Stimulated activated CD4-positive, alpha-beta T cell treated with anti-CD3 and anti-CD28 coated beads, Interleukin-4, amount 100 ng/mL, for 4 hours (primary cell): ENCODE measurements around the gene DUSP8.

Experiments
- DNase-seq, 2 experiments: peaks; one replicate each; pipeline ENCODE4 v3.0.0-alpha.2; 2020

The DUSP8 gene

DNA sequence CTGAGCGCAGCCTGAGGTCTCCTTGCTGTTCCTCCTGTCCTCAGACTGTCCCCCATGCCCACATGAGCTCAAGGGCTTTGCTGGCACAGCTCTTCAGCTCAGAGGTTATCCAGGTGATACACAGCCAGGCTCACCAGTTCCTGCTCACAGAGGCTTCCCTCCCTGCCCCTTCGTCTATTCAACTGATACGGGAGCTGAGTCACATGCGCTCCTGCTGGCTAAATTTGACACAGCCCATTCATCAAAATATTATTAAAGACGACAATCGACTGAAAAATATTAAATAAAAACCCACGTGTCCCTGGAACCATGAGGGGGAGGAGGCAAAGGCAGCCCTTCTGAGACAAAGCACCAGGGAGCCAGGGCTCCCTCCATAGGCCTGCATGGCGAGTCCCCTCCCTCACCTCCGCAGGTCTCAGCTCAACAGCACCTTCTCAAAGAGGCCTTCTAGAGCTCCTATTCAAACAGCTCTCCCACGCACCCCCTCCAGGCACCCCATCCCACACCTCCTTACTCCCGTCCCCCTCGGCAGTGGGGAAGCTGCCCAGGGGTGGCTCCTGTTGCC, 40.5 kb downstream of the DUSP8 start:
- DNase-seq: no peak

DNA sequence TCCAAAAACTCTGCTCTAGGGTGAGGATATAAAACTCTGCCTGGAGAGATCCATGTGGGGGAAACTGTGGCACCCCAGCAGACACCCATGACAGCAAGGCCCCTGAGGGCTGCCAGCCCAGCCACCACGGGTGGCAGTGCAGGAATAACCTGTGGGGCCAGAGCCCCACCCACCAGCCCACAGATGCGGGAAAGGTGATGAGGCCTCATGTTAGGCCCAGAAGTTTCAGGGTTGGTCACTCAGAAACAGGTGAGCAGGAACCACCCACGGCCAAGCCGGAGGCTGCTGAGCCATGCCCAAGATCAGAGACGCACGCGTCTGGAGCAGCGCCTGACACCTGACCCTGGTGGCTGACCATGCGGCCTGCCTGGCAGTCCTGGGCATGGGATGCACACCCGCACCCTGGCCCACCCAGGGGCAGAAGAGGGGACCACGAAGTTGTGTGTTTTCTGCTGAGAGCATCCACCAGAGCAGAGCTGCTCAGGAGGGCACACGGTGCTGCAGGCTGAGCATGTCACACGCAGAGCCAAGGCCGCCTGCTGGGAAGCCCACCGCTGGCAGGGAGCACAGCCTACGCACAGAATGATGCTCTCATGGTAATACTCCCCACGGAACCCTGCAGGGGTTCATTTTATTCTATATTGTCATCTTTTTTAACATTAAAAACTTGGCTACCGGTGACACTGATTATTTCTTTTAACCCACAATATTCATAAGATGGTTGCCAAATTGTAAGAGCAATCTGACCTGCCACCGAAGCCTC, 41.2 kb downstream of the DUSP8 start:
- no peak for DNase-seq

DNA sequence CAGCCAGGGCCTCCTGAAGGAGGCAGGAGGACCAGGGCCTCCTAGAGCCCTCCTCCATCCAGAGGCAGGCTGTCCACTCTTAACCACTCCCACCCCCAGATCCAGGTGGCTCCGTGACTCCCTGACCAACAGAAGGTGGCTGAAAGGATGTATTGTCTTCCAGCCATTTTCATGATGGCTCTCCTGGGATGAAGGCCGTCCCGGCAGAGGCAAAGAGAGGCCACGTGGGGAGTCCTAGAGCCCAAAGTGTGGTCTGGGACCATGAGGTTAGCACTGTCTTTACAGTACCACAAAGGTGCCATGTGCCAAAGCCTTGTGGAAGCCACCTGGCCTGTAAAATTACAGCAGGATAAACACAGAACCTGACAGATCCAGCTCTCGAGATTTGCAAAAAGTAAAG, 42.3 kb downstream of the DUSP8 start:
- no peak for DNase-seq

DNA sequence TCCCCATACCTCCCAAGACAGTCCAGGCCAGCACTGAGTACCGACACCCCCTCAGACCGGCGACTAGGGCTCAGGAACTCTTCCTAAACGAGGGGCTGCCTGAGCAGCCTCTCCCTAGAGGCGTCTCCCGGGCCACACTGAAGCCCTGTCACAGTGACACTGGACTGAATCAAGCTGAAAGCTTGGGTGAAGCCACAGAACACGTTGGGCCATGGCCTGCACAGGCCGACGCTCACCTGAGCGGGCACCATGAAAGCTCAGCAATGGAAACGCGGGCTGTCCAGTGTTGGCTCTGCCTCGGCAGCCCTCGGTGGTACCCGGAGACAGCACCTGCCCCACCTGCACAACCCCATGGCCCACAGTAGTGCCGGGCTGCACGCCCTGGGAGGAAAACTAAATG, 42.8 kb downstream of the DUSP8 start:
- DNase-seq: no peak

DNA sequence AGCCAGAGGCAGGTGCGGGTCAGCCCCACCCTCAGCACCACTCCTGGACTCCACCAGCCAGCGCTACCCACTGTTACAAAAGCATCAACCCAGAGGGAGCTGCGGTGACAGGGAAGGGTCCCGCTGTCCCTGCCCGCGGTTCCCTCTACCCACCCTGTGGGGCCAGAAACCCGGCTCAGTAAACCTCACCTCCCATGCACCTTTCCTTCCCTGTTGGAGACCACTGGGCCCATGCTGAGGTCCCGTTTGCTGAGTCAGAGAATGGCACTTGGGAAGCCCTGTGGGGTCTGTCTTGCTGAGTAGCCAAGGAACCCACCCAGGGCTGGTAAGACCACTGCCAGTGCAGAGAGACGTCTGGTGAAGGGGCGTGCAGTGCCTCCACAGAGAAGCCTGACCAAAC, 43.4 kb downstream of the DUSP8 start:
- no peak for DNase-seq

DNA sequence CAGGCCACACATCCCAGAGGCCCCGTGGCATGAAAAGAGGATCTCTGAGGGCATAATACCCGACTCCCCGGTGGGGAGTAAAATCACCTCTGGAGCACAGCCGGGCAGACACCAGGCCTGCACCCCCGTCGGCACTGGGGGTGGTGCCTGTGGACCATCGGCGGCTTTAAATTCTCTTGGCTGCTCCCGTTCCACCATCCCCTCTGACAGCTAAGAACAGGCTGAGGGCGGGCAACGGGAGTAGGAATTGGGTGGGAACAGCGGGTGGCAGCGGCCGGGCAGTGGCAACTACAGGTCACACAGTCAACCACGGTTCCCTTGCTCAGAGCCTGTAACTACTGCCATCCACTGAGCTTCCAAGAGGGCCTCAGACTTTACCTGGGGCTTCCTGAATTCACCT, 45.3 kb downstream of the DUSP8 start:
- no peak for DNase-seq

DNA sequence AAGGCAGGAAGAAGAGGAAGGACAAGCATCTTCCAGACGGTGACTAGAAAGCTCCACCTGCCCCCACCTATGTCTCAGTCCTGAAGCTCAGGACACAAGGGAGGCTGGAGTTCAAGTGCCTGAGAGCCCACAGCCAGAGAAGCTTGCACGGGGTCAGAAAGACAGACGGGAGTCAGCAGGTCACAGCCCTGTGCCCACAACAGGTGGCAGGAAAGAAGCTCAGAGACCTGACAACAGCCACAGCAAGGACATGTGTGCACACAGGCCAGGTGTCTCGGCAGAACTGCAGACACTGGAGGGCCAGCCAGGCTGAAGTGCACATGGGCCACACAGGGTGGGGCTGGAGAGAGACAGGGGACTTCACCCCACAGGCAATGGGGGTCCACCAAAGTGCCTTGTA, 48.3 kb downstream of the DUSP8 start:
- no peak for DNase-seq

DNA sequence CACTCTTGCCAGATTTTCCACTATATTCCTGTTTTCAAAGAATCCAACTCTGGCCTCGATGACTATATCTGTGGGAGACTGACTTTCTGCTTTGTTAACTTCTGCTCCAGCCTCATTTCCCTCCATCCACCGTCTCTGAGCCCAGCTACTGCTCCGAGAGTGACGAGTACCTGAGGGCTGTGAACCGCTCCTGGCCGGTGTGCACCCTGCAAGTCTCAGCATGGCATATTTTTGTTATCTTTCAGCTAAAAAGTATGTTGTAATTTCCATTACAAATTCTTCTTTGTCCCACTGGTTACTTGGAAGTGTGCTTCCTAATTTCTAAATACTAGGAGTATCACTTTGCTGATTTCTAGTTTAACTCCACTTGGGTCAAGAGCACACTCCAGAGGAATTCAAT, 49.0 kb downstream of the DUSP8 start:
- DNase-seq: no peak

DNA sequence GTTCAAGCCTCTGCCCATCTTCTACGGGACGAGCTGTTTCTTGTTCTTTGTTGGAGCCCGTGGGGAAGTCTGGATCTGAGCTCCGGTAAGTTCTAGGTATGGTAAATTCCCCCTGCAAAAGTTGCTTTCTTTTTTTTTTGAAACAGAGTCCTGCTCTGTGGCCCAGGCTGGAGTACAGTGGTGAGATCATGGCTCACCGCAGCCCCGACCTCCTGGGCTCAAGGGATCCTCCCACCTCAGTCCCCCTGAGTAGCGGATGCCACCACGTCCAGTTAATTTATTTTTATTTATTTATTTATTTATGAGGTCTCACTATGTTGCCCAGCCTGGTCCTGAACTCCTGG, 50.0 kb downstream of the DUSP8 start:
- DNase-seq: no peak

DNA sequence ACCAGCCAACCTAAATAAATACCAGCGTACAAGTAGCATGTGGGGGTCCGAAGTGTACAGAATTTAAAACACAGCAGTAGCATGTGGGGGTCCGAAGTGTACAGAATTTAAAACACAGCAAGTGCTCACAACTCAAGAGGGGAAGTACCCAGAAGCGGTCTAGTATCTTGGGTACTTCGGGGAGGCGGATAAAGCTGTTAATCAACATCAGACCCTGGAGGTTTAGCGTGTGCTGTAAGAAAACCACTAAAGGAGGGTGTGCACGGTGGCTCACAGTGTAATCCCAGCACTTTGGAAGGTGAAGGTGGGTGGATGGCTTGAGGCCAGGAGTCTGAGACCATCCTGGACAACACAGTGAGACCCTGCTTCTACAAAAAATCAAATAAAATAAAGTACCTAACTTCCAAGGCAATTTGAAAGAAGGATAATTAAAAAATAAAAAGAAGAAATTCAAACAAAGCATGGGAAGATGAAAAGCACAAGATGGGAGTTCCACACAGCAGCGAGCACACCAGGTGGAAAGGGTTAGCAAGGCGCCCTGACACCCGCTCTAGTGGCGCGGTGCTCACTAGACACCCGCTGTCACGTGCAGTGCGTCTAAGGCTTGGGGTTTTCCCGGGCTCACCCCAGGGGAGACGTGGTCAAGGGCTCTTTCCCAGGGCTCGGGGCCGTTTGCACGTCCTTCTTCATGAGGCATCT, 50.5 kb downstream of the DUSP8 start:
- DNase-seq: no peak

DNA sequence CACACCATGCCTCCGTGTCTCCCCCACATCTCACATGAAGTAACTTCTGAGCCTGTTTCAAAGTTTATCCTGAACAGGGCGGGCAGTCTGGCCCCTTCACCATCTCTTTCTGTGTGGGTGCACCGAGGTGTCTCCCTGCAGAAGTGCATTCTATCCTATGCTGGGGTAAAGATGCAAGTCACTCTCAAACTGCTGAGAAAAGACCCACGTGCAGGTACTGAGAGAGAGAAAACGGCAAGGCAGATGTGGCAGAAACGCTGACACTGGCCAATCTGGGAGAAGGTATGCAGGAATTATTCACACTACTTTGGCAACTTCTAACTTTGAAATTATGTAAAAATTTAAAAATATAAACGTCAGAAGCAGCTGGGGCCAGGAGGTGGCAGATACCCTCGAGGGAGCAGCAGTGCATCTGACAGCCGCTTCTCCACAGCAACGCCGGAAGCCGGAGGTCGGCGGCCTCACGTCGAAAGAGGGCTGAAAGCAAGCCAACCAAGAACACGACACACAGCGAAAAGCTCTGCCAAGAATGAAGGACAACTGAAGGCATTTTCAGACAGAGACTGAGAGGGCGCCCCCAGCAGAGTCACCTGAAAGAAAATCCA, 51.3 kb downstream of the DUSP8 start:
- DNase-seq: no peak

DNA sequence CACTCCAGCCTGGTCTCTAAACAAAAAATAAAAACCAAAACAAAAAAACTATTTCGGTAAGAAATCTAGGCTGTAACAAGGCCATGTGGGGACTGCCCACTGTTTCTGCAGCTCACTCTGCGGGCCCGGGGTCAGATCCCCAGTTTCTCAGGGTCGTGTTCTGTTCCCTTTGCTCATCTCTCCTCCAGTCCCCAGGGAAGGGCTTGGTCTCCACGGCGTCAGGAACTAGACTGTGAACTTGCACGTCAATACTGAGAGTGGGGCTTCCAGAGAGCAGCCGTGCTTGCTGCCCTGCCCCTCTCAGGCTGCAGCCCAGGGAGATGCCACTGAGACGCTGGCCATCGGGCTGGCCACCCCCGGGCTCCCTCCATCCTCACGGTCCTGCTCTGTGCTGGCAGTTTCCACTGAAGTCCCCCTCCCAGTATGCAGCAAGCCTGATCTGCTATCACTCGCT, 51.8 kb downstream of the DUSP8 start:
- no peak for DNase-seq

DNA sequence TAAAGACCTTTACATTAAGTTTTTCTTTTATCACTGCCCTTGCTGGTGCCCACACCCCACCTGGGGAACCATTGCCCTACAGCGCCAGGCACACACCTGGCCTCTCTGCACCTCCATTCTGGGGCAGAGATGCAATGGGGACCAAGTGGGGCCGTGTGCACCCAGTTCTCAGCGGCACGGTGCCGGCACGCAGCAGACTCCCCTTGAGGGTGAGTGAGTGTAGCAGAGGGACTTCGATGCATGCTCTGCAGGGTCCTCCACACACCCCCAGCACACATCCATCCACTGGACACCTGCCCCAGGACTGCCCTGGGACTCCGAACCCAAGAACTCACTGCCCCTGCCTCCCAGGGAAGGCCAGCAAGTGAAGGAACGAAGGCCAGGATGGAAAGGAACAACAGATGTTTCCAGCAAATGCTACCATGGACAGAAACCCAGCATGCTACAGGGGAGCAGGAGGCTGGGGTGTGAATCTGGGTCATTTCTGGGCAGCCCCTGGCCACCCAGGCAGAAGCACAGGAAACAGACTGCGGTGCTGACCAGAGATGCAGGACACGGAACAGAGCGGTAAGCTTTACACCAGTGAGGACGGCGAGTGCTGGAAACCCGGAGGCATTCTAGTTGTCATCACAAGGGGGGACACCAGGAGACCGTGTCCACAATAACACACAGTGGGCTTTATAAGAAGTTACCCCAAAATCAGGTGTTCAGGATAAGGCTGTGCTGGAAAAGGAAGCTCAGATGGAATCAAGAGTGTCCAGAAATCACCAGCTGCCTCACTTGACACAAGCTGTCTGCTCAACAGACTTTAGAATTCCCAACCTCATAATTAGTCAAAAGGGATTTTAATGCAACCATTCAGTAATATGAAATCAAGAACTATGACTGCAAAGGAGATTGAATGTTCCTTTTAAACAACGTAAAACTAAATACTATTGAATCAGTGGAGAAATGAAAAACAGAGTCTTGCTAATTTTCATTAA, 52.8 kb downstream of the DUSP8 start:
- no peak for DNase-seq

DNA sequence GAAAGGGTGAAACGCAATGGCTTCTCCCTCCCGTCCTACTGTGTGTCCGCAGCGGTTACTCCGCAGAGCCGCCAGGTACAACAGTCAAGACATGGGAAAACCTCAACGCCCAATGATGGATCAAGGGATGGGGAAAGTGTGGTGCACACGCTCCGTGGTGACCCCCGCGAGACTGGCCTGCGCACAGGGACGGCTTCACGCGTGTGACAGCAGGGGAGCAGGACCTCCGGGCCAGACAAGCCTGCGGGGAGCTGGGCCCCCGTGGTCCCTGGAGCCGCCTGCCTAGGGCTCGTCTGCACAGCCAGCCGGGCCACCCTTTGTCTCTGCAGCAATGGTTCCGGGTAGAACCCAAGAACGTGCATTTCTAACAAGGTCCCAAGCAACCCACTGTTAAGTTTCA, 53.8 kb downstream of the DUSP8 start:
- no peak for DNase-seq

DNA sequence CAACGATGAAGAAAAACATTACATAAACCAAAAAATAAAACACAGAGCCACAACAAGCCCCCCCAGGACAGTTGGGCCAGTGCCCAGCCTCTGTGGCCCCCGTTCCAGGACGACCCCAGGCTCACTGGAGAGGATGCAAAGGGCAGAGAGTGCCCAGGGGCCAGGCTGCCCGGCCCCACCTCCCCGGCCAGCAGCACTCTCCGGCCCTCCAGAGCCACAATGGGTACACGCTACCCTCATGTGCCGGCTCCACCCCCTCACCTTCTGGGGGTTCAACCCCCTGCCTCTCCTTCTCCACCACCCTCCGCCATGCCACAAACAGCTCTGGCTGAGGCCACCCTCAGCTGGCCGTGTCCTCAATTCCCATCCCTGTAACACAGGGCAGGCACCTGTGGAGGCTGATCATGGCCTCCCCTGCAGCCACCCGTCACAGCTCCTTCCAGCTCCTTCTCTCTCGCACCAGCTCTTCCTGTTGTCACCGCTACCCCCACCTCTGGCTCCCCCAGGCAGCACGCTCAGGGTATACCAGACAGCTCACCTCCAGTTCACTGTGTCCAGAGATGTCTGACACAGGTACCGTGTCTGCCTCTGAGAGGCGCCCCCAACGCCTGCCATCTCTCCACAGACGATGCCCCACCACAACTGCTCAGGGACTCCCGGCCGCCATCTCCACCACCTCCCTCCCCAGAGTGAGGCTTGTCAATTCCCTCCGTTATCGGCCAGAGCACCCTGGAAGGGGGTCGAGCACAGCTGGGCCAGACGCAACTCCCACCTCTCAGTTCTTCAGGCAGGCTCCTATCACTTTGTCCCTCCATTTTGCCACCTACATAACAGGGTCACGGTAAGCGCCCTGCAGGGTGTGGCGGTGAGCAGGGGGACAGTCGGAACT, 54.7 kb downstream of the DUSP8 start:
- DNase-seq: no peak

DNA sequence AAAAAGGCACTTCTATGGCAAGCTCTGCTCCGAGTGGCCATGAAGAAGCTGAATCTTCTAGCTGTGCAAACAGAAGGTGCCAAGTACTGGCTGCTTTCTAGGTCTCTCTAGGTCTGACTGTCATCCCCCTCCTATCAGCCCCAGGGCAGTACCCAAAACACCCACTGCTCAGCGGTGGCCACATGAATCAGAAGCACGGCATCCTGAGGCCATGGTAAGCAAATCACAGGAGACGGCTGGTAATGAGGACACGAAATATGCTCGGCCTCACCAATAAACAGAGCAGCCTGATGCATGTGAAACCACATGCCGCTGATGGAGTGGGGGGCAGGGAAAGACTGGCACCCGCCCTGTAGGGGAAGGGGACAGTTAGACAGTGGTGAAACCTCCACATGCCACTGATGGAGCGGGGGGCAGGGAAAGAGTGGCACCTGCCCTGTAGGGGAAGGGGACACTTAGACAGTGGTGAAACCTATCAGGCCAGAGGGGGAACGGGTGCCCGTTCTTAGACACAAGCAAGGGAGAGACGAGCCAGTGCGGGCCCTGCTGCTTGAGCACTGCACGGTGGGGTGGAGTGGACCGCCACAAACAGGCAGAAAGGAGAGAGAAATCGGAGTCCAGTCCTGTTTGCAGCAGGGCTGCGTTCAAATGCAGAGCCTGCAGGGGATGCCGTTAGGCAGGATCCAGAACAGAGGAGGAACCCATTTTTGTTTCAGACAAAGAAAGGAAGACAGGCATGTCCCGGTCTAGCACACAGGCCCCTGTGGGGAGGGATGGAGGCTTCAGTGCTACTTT, 55.6 kb downstream of the DUSP8 start:
- DNase-seq: no peak

DNA sequence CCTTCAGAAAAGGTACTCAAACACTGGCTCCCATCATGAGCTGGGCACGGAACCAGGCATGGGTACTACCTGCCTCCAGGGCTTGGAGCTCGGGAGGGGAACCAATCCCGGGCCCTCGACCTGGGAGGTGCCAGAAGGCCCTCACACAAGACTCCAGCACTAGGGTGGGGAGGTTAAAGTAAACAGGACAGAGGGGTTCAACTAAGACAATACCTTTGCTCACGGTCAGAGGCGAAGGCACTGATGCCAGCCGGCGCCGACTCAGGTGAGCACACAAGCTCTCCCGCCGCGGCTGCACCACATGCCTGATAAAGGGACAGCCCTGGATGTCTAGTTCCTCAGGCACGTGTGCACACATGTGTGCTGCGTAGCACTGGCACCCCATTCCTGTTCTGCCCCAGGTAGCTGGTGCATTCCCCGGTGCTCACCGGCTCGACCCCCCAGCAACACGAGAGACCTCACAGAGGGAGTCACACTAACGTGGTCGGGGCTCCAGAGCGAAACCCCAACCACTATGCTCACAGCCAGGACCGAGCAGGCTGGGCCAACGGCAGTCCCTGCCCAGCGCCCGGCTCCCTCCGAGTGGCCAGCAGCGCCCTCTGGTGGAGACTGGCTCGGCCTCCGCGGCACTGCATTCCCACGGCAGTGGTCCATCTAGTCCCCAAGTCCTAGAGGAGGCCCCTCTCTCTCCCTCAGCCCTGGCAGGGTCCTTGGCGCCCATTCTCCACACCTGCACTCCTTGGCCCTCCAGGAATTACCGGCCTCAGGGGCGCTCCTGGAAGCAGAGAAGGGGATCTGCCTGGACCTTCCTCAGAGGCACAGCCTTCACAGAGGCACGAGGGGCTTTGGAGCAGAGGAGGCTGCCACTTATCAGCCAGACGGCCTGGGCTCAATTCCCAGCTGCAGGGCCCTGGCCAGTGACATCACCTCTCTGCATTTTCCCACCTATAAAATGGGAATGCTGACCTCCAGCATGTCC, 56.7 kb downstream of the DUSP8 start:
- DNase-seq: peak; percentile 53 to 79

DNA sequence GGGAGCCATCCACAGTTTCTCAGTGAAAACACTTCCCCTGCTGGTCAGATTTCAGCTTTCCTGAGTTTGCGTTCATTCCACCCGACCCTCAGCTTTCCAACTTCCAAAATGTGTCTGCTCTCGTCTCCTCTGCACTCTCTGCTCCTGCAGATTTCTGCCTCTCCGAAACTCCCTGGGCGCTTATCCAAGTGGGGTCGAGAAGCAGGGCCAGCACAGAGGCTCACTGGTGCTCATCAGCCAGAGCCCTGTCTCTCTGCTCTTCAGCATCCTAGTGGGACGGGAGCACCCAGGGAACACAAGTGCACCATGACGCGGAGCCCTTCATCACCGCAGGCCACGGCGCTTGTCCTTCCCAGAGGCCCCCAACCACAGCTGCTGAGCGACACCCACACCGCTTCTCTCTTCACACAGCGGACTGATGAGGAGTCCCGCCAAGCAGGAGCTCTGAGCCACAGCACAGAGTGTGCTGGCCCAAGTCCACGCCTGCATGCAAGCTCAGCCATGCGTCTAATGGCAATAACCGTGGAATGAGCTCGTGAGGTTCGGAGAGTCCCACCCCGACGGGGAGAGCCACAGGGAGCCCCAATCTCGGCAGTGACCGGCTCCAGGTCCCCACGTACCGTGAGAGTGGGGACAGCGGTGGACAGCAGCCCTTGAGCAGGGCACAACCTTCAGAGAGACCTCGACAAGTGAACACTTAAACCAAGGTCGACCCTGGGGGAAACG, 57.6 kb downstream of the DUSP8 start:
- no peak for DNase-seq
